SU-DHL-6 (cell line): ENCODE results near the gene KLKB1.

Experiments
- H2AFZ ChIP-seq: fragments of 200-600 bp; sonication (generic); 2 replicates; pipeline ENCODE4 v1.6.1; 2014; ENCODE audit warnings: low read depth, mild to moderate bottlenecking, moderate library complexity, mixed read lengths, antibody characterized with exemption, low read length; ENCODE audit not compliant: severe bottlenecking
- H3F3A ChIP-seq: fragments of 200-600 bp; shearing (Covaris generic); 2 replicates; pipeline ENCODE4 v1.6.0; 2016; ENCODE audit warnings: antibody characterized with exemption, mild to moderate bottlenecking; ENCODE audit not compliant: insufficient read depth
- H3K27ac ChIP-seq: fragments of 200-600 bp; sonication (generic); 2 replicates; pipeline ENCODE4 v1.5.1; 2016; ENCODE audit warnings: low read depth, mild to moderate bottlenecking, low read length, moderate library complexity, mixed read lengths
- H3K27me3 ChIP-seq: fragments of 200-600 bp; sonication (generic), shearing (Covaris generic); 2 replicates; pipeline ENCODE4 v1.6.0; 2014; ENCODE audit warnings: mild to moderate bottlenecking, low read length
- H3K36me3 ChIP-seq: fragments of 200-600 bp; sonication (generic); 2 replicates; pipeline ENCODE4 v1.6.1; 2014; ENCODE audit warnings: mild to moderate bottlenecking, low read length, mixed read lengths
- H3K4me2 ChIP-seq: fragments of 300-600, 200-600 bp; shearing (Covaris generic), sonication (generic); 2 replicates; pipeline ENCODE4 v1.6.0; 2014; ENCODE audit warnings: low read length, low read depth, mild to moderate bottlenecking; ENCODE audit not compliant: poor library complexity, severe bottlenecking
- H3K4me3 ChIP-seq: fragments of 200-600 bp; sonication (generic); 2 replicates; pipeline ENCODE4 v1.5.1; 2014; ENCODE audit warnings: antibody characterized with exemption, low read length, mild to moderate bottlenecking, mixed read lengths; ENCODE audit not compliant: insufficient read depth, poor library complexity, severe bottlenecking
- H3K79me2 ChIP-seq: fragments of 200-600 bp; sonication (generic); 2 replicates; pipeline ENCODE4 v1.6.1; 2014; ENCODE audit warnings: mild to moderate bottlenecking, low read length, moderate library complexity; ENCODE audit not compliant: insufficient read depth
- H3K9ac ChIP-seq: fragments of 200-600 bp; sonication (generic); 2 replicates; pipeline ENCODE4 v1.7.0; 2014; ENCODE audit warnings: mild to moderate bottlenecking, low read length
- H3K9me2 ChIP-seq: fragments of 200-600 bp; sonication (generic); replicated peaks from 2 replicates; pipeline ENCODE4 v1.6.1; 2014; ENCODE audit warnings: low read length; ENCODE audit not compliant: insufficient read depth
- H3K9me3 ChIP-seq: fragments of 200-600 bp; sonication (generic); 2 replicates; pipeline ENCODE4 v1.6.1; 2014; ENCODE audit warnings: low read length, mixed read lengths; ENCODE audit not compliant: insufficient read depth
- H4K20me1 ChIP-seq: fragments of 200-600 bp; sonication (generic); 2 replicates; pipeline ENCODE4 v1.6.1; 2014; ENCODE audit warnings: low read depth, mild to moderate bottlenecking, antibody characterized with exemption, low read length, moderate library complexity, mixed read lengths
- EZH2phosphoT487 ChIP-seq: fragments of 200-600 bp; sonication (generic), shearing (Covaris generic); conservative IDR thresholded peaks from 2 replicates; pipeline ENCODE4 v1.6.1; 2018; ENCODE audit warnings: mild to moderate bottlenecking, antibody characterized with exemption, low read length, moderate library complexity, mixed read lengths
- TF ChIP-seq, protein P1 (sequence below): fragments of 200-600 bp; sonication (generic); IDR thresholded peaks from one replicate; pipeline ENCODE4 v1.5.1; 2017; ENCODE audit warnings: antibody characterized with exemption, mild to moderate bottlenecking, low read length, moderate library complexity; ENCODE audit not compliant: insufficient read depth, poor library complexity, severe bottlenecking

The KLKB1 gene

GRCh38 chr4:186205156-186205555 lies 22.2 kb upstream of the KLKB1 start:
- peaks cover 8% of the 10 kb centered on the region; the same call in 1 of the 2 replicates for H3F3A ChIP-seq
- H3K9ac ChIP-seq = no peak overlapping the region
- H2AFZ ChIP-seq = no peak overlapping the region
- no peak overlapping the region for H3K4me3 ChIP-seq
- no peak overlapping the region for H3K4me2 ChIP-seq
- no peaks in the 10 kb centered on the region for H3K36me3 ChIP-seq
- TF ChIP-seq EZH2phosphoT487 = no peak
- TF ChIP-seq, protein P1, sequence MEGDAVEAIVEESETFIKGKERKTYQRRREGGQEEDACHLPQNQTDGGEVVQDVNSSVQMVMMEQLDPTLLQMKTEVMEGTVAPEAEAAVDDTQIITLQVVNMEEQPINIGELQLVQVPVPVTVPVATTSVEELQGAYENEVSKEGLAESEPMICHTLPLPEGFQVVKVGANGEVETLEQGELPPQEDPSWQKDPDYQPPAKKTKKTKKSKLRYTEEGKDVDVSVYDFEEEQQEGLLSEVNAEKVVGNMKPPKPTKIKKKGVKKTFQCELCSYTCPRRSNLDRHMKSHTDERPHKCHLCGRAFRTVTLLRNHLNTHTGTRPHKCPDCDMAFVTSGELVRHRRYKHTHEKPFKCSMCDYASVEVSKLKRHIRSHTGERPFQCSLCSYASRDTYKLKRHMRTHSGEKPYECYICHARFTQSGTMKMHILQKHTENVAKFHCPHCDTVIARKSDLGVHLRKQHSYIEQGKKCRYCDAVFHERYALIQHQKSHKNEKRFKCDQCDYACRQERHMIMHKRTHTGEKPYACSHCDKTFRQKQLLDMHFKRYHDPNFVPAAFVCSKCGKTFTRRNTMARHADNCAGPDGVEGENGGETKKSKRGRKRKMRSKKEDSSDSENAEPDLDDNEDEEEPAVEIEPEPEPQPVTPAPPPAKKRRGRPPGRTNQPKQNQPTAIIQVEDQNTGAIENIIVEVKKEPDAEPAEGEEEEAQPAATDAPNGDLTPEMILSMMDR = no peak
- H3K79me2 ChIP-seq = no peaks in the 10 kb centered on the region
- H3K27me3 ChIP-seq = no peaks in the 10 kb centered on the region
- no peak overlapping the region for H3K27ac ChIP-seq
- no peaks in the 10 kb centered on the region for H4K20me1 ChIP-seq
- no peaks in the 10 kb centered on the region for H3K9me3 ChIP-seq
- no peaks in the 10 kb centered on the region for H3K9me2 ChIP-seq

- H4K20me1 ChIP-seq = no peaks in the 10 kb centered on the region
- no peaks in the 10 kb centered on the region for H3K9me3 ChIP-seq
- no peaks in the 10 kb centered on the region for H3K9me2 ChIP-seq
- no peak overlapping the region for H2AFZ ChIP-seq
- H3K79me2 ChIP-seq = no peaks in the 10 kb centered on the region
- no peak overlapping the region for H3K4me3 ChIP-seq
- no peak overlapping the region for H3K27ac ChIP-seq
- no peaks in the 10 kb centered on the region for H3F3A ChIP-seq
- H3K36me3 ChIP-seq = no peaks in the 10 kb centered on the region
- no peak for TF ChIP-seq EZH2phosphoT487
- TF ChIP-seq, protein P1 = no peak
- no peak overlapping the region for H3K4me2 ChIP-seq
- H3K27me3 ChIP-seq = no peaks in the 10 kb centered on the region
- H3K9ac ChIP-seq = no peak overlapping the region
Measured at GRCh38 chr4:186216465-186217024, 10.8 kb upstream of the KLKB1 start.

- Histone ChIP-seq H4K20me1 (no peaks in the 10 kb centered on the region), H3K9me3 (no peaks in the 10 kb centered on the region), H3K4me3 (no peak overlapping the region), H3K4me2 (no peak overlapping the region), H2AFZ (no peak overlapping the region), H3K27ac (no peak overlapping the region), H3K36me3 (no peaks in the 10 kb centered on the region), H3K79me2 (no peaks in the 10 kb centered on the region), H3K27me3 (no peaks in the 10 kb centered on the region), H3K9ac (no peak overlapping the region), H3F3A (no peaks in the 10 kb centered on the region), H3K9me2 (no peaks in the 10 kb centered on the region)
- no peak for TF ChIP-seq EZH2phosphoT487
- TF ChIP-seq, protein P1 = no peak
Measured at GRCh38 chr4:186217733-186218293, 9.5 kb upstream of the KLKB1 start.
